A549 (cell line): ENCODE measurements around the gene SLC45A3. TPM values are rescaled to one million over a fixed set of nuclear protein-coding genes. Genes with fewer than 3 reads are reported as not detected.
A peak's percentile ranks its signal among the peaks of the same experiment; 100 is the strongest.

ENCODE experiments used
- ATAC-seq, 2 experiments: fragments of 200-7000 bp in 1 of 2; fragments of >200 bp in 1 of 2; cut with Nextera tagmentation in 1 of 2; cut with Tn5 transposase in 1 of 2; 3 replicates each; pipeline versions ENCODE4 v1.8.0 to v1.9.1; 2018 to 2020; ENCODE audit warnings: mild to moderate bottlenecking in 1 of 2, moderate library complexity in 1 of 2
- CTCF ChIA-PET: fragments of 300-600 bp; sonication (Branson Sonifier 250); formaldehyde crosslinking; extraction: SDS; loops from one replicate; lab custom pipeline; 2021; ENCODE audit warnings: antibody characterized with exemption, inconsistent platforms; lab: Yijun Ruan, JAX
- POLR2A ChIA-PET: fragments of 350-600 bp; formaldehyde crosslinking; extraction: SDS; loops from one replicate; lab custom pipeline; 2021; ENCODE audit warnings: antibody characterized with exemption, inconsistent platforms; lab: Yijun Ruan, JAX
- DNase-seq, 2 experiments: peaks; one replicate each; pipeline versions ENCODE4 v3.0.0 to v3.0.0-alpha.2; 2011 to 2016; ENCODE audit warnings: low read depth in 1 of 2, low spot score in 1 of 2
- FAIRE-seq: peaks from 2 replicates; lab custom pipeline; 2011; peaks lifted over from hg19 to GRCh38; lab: Jason Lieb, UNC
- H3K27ac ChIP-seq, 2 experiments: fragments of >200 bp; sonication (Bioruptor Twin); formaldehyde crosslinking; 3 replicates each; pipeline ENCODE4 v1.5.1; 2016 to 2017
- H3K4me1 ChIP-seq: fragments of >200 bp; sonication (Bioruptor Twin); formaldehyde crosslinking; 3 replicates; pipeline ENCODE4 v1.6.1; 2016
- H3K4me2 ChIP-seq: fragments of >200 bp; sonication (Bioruptor Twin); formaldehyde crosslinking; 3 replicates; pipeline ENCODE4 v1.6.1; 2016
- H3K4me3 ChIP-seq: fragments of >200 bp; sonication (Bioruptor Twin); formaldehyde crosslinking; 3 replicates; pipeline ENCODE4 v1.5.1; 2016
- H3K9me3 ChIP-seq: fragments of >200 bp; sonication (Bioruptor Twin); formaldehyde crosslinking; 3 replicates; pipeline ENCODE4 v1.6.1; 2016
- CBX2 ChIP-seq: fragments of 200-600 bp; sonication (generic); IDR thresholded peaks from 2 replicates; pipeline ENCODE4 v1.6.1; 2016; ENCODE audit warnings: low read depth, mild to moderate bottlenecking, borderline replicate concordance
- EHF ChIP-seq: fragments of 250-450 bp; sonication (Bioruptor Pico); IDR thresholded peaks from 2 replicates; pipeline ENCODE4 v1.5.0; 2020; ENCODE audit warnings: mild to moderate bottlenecking
- EHMT2 ChIP-seq: fragments of 200-600 bp; sonication (generic); IDR thresholded peaks from 2 replicates; pipeline ENCODE4 v1.6.1; 2016; ENCODE audit warnings: antibody characterized with exemption, low read depth, mild to moderate bottlenecking, moderate library complexity
- EP300 ChIP-seq, 2 experiments: fragments of >200 bp; sonication (Bioruptor Twin); formaldehyde crosslinking; IDR thresholded peaks; 2 replicates in 1 of 2; 3 replicates in 1 of 2; pipeline ENCODE4 v1.6.1; 2016 to 2017
- MAFK ChIP-seq: fragments of 450-650 bp; IDR thresholded peaks from 2 replicates; pipeline ENCODE4 v1.6.1; 2014; ENCODE audit not compliant: partially characterized antibody
- MAZ ChIP-seq: fragments of 150-350 bp; IDR thresholded peaks from 2 replicates; pipeline ENCODE4 v1.6.1; 2014; ENCODE audit warnings: antibody characterized with exemption, low read depth, low read length, borderline replicate concordance
- NR3C1 ChIP-seq: fragments of >200 bp; sonication (Bioruptor Twin); formaldehyde crosslinking; IDR thresholded peaks from 3 replicates; pipeline ENCODE4 v1.6.1; 2017
- RAD21 ChIP-seq, 2 experiments: fragments of >200 bp in 1 of 2; sonication (Bioruptor Twin) in 1 of 2; formaldehyde crosslinking in 1 of 2; IDR thresholded peaks in 1 of 2; conservative IDR thresholded peaks in 1 of 2; 2 replicates in 1 of 2; 3 replicates in 1 of 2; pipeline ENCODE4 v1.6.1; 2012 to 2018; ENCODE audit warnings: inconsistent platforms in 1 of 2
- RCOR1 ChIP-seq: fragments of 150-350 bp; IDR thresholded peaks from 2 replicates; pipeline ENCODE4 v1.6.1; 2014; ENCODE audit warnings: antibody characterized with exemption, low read length, low read depth
- SMC3 ChIP-seq: fragments of >200 bp; sonication (Bioruptor Twin); formaldehyde crosslinking; IDR thresholded peaks from 3 replicates; pipeline ENCODE4 v1.6.1; 2018; ENCODE audit warnings: inconsistent platforms
- TFCP2L1 ChIP-seq: fragments of 250-450 bp; sonication (Bioruptor Pico); IDR thresholded peaks from 2 replicates; pipeline ENCODE4 v1.5.0; 2021; ENCODE audit warnings: mild to moderate bottlenecking
- ZSCAN20 ChIP-seq: fragments of 250-450 bp; sonication (Bioruptor Pico); IDR thresholded peaks from 2 replicates; pipeline ENCODE4 v1.8.0; 2022; ENCODE audit warnings: mild to moderate bottlenecking, moderate library complexity
- WGBS: methylation state at CpG from one replicate; pipeline ENCODE4 v1.1.6; 2017; ENCODE audit errors: missing lambda C conversion rate; 5-methylcytosine and 5-hydroxymethylcytosine counted together
- polyA plus RNA-seq, 4 experiments: library from polyadenylated mRNA; depleted of rRNA in 3 of 4; stranded (reverse); fragments of >200 nt; fragmentation: RNase III in 1 of 4; extraction: RNeasy Plus Mini Kit Qiagen cat#74134 plus additional on column Dnase treatment in 1 of 4; gene quantifications; 2 replicates in 3 of 4; 3 replicates in 1 of 4; pipeline ENCODE4 v1.2.3, GENCODE V29; 2011 to 2017
- TF ChIP-seq, protein P1 (sequence below): fragments of >200 bp; sonication (Bioruptor Twin); formaldehyde crosslinking; IDR thresholded peaks from 2 replicates; pipeline ENCODE4 v1.6.1; 2016
- TF ChIP-seq, protein P2 (sequence below): IDR thresholded peaks from 2 replicates; pipeline ENCODE4 v1.6.1; 2012
- TF ChIP-seq, protein P3 (sequence below): fragments of >200 bp; sonication (Bioruptor Twin); formaldehyde crosslinking; IDR thresholded peaks from 3 replicates; pipeline ENCODE4 v1.5.1; 2016

The SLC45A3 gene
- polyA plus RNA-seq, 2 of the 4 experiments (the other 2 are of a cell fraction), result 2.8 to 3.4 TPM

DNA sequence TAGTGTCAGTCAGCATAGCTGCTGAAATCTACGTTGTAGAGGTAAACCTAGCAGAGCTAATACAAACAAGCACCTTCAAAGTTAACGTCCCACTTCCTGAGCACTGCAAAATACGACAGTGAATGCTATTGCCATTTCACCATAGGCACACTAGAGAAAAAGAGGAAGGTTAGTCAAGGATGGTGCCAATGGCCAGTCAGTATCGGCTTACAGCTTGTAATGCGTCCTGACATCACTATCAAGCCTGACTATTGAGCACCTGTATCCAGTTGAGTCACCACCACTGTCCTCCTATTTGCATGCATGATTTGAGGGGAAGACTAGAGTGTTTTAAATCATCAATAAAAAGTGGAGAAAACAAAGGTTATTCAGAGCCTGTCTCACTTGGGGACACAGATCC, 35.3 kb upstream of the SLC45A3 start (continued):
- no peak for TF ChIP-seq CBX2

DNA sequence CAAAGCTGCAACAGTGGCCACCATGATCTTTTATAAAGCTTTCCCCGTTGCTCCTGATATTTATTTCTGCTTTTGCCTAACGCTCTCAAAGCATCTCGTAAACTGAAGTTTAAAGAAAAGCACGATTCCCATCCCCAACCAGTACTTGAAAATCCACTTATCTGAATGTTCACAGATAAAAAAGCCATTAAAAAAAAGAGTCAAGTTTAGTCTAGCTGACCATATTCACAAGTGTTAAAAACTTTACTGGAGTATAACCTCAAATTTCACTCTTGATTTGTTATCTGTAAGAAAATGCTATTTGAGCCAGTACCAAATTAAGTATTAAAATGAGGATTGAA, 34.6 kb upstream of the SLC45A3 start:
- Histone ChIP-seq H3K4me3 (no peak overlapping the region), H3K4me2 (no peak overlapping the region), H3K4me1 (peaks cover 10% of the 10 kb centered on the region; the same call in 2 of the 3 replicates), H3K27ac (no peak overlapping the region), H3K9me3 (no peaks in the 10 kb centered on the region)
- ChIA-PET POLR2A (interaction anchor here (0.6 kb wide), 1 partner anchor 30 kb away, joined by 5 read pairs; no protein-coding TSS in a partner anchor), CTCF (interaction anchor here (0.6 to 8.3 kb wide), 9 partner anchors 11 to 191 kb away, joined by 3 to 230 read pairs (median 4); no protein-coding TSS in a partner anchor)
- 96% methylated on average over 4 of the region's 4 CpGs for WGBS
- no peak for ATAC-seq
- TF ChIP-seq, protein P1, sequence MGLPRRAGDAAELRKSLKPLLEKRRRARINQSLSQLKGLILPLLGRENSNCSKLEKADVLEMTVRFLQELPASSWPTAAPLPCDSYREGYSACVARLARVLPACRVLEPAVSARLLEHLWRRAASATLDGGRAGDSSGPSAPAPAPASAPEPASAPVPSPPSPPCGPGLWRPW, result no peak
- TF ChIP-seq RAD21 (conservative IDR thresholded peaks at IDR 0.05 in 1 of 2, IDR thresholded peaks at IDR 0.05 in 1 of 2) (no peak), MAZ (no peak), EP300 (IDR thresholded peaks at IDR 0.05) (no peak), TFCP2L1 (CRISPR knock-in tag) (no peak), EHMT2 (no peak), EHF (no peak), NR3C1 (no peak), RCOR1 (no peak)
- TF ChIP-seq, protein P2, sequence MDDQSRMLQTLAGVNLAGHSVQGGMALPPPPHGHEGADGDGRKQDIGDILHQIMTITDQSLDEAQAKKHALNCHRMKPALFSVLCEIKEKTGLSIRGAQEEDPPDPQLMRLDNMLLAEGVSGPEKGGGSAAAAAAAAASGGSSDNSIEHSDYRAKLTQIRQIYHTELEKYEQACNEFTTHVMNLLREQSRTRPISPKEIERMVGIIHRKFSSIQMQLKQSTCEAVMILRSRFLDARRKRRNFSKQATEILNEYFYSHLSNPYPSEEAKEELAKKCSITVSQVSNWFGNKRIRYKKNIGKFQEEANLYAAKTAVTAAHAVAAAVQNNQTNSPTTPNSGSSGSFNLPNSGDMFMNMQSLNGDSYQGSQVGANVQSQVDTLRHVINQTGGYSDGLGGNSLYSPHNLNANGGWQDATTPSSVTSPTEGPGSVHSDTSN, result no peak
- FAIRE-seq, result no peak
- DNase-seq, result no peak

DNA sequence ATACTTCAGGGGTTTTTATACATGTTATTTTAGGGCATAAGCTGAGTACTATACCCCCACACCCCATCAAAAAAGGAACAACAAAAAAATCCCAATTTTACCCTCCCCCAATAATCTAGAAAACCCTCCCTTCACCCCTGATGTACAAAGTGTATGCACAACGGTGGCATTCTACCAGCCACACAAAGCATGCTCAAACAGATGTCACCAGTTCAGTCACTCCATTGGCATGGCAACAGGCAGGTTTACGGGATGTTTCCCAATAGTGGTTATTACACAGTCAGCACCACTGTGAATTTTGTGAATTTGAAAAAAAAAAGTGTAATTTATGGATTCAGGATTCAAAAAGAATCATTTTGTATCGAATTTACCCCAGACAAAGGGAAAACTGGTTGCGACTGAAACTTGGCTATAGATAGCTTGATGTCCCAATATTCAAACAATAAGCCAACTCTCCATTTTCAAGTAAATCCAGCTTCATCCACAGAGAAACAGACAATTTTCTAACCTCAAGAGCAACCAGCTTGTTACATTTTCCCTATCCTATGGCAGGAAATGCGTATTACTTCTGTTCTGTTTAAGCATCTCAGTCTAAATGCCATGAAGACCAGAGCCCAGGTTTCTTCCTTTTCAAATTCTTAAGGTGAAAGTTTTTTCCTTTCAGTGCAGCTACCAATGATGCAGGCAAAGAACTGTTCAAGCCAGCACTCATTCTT, 34.0 kb upstream of the SLC45A3 start:
- POLR2A ChIA-PET, result interaction anchor here (0.6 kb wide), 1 partner anchor 30 kb away, joined by 5 read pairs; no protein-coding TSS in a partner anchor
- Histone ChIP-seq H3K4me1 (peaks cover 10% of the 10 kb centered on the region; the same call in 2 of the 3 replicates), H3K9me3 (no peaks in the 10 kb centered on the region), H3K4me2 (no peak overlapping the region), H3K4me3 (no peak overlapping the region), H3K27ac (no peak overlapping the region)
- TF ChIP-seq MAFK (peak; percentile 17), CBX2 (no peak)
- ATAC-seq (peak in 1 of 2 experiments; percentile 12; a peak in 1 of 6 replicates), DNase-seq (peak in 1 of 2 experiments; percentile 36), FAIRE-seq (no peak)
- 69% methylated on average over 5 of the region's 5 CpGs for WGBS
- CTCF ChIA-PET, result interaction anchor here (0.6 to 8.3 kb wide), 9 partner anchors 11 to 185 kb away, joined by 3 to 230 read pairs (median 4); no protein-coding TSS in a partner anchor

DNA sequence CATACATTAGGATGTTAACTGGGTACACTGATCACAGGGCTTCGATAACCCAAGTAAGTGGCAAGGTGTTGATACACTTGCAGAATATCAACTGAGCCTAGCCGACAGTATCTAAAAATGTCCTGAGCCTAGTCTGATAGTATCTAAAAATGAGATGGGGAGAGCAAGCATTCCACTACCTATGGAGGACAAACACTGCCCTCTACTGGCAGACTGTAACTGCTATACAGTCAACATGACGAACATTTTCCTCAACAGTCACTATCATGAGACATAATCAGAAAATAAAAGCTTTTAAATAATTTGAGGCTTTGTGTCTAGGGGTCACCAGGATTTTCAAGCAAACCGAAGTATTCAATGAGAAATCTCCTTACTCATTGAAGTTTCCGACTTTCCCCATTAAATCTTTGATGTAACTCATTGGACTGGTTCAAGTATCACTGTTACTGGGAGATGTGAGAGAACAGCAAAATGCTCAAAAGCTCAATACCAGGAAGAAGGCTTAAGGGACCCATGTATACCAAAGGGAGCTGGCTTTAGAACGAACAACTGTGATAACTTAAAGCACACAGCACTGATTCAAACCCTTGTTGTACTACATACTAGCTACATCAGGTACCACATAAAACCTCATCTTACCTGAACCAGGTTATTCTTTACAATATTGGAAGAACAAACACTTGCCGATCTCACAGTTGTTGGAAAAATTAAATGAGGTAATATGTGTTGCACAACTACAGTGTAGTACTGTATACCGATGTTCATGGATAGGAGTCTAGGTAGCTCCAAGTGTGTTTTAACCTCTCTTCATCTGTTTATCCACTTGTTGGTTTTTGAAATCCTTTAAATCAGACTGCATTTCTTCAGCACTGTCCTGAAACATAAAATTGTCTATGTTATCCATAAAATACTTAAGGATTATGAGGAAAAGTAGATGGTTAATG, 31.1 kb upstream of the SLC45A3 start:
- ChIA-PET POLR2A (interaction anchor here (2.0 kb wide), 1 partner anchor 31 kb away, joined by 6 read pairs; the partner anchor contains the start of gene SLC45A3), CTCF (interaction anchor here (0.6 to 8.7 kb wide), 47 partner anchors 10 to 266 kb away, joined by 3 to 230 read pairs (median 4); partner anchors contain the start of genes RAB29 and SLC45A3)
- WGBS, result 31% methylated on average over 8 of the region's 8 CpGs
- peak; percentile 59 to 80 for DNase-seq
- peak; percentile 89 to 92 for ATAC-seq
- Histone ChIP-seq H3K27ac (no peak overlapping the region), H3K4me2 (no peak overlapping the region), H3K4me1 (peaks cover 10% of the 10 kb centered on the region; the same call in 2 of the 3 replicates), H3K4me3 (no peak overlapping the region), H3K9me3 (no peaks in the 10 kb centered on the region)
- no peak for FAIRE-seq
- TF ChIP-seq ZSCAN20 (CRISPR knock-in tag) (no peak), RAD21 (conservative IDR thresholded peaks at IDR 0.05 in 1 of 2, IDR thresholded peaks at IDR 0.05 in 1 of 2) (peak; percentile 66 to 78), SMC3 (peak; percentile 55)
- TF ChIP-seq, protein P3, sequence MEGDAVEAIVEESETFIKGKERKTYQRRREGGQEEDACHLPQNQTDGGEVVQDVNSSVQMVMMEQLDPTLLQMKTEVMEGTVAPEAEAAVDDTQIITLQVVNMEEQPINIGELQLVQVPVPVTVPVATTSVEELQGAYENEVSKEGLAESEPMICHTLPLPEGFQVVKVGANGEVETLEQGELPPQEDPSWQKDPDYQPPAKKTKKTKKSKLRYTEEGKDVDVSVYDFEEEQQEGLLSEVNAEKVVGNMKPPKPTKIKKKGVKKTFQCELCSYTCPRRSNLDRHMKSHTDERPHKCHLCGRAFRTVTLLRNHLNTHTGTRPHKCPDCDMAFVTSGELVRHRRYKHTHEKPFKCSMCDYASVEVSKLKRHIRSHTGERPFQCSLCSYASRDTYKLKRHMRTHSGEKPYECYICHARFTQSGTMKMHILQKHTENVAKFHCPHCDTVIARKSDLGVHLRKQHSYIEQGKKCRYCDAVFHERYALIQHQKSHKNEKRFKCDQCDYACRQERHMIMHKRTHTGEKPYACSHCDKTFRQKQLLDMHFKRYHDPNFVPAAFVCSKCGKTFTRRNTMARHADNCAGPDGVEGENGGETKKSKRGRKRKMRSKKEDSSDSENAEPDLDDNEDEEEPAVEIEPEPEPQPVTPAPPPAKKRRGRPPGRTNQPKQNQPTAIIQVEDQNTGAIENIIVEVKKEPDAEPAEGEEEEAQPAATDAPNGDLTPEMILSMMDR, result peak; percentile 91
